Measurements from ENCODE around the gene SRSF12. TPM values are rescaled to one million over a fixed set of nuclear protein-coding genes. Genes with fewer than 3 reads are reported as not detected.

Gene SRSF12
- total and polyA plus RNA-seq, 2 donors (not counting 3 experiments of a cell fraction or from before 2014, with no cell fraction given) = 0.07 to 0.18 TPM

DNA sequence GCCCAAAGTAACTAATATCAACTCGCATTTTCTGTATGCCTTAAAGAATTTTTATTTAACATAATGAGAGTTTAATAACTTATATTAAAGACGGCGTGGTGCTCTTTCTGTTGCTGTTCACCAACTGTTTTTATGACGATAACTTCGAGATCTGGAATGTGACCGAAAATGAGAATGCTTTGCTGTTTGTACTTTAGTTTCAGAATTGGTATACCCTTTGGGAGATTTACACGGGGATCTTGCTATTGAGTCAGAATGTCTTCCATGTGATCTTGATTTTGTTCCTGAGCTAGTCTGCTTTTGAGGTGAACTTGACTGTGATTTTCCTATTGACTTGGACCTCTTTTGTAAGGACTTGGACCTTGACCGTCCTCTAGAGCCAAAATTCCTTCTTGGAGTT lies 19.4 kb downstream of the SRSF12 start:
- H3K79me2 ChIP-seq (ENCODE audit: control insufficient read depth, insufficient read depth, low read length) = no peaks in the 10 kb centered on the region
- no peak for DNase-seq (ENCODE audit: low read depth, low spot score)
- H3K27ac ChIP-seq (ENCODE audit: insufficient read depth, low read depth, low read length) = no peak overlapping the region
- no peak overlapping the region for H3K4me3 ChIP-seq (replicated peaks in 1 of 3; ENCODE audit: insufficient read depth in 1 of 3, low read depth in 1 of 3, low read length in 3 of 3)
- ChIA-PET POLR2A (no interaction called here), CTCF (interaction anchor here (1.6 to 1.9 kb wide), 2 partner anchors 10 to 116 kb away, joined by 4 to 7 read pairs; no protein-coding TSS in a partner anchor)
- no peaks in the 10 kb centered on the region for H4K20me1 ChIP-seq (replicated peaks; ENCODE audit: control insufficient read depth, extremely low read depth, insufficient read depth, low read length)
- intact Hi-C loops (cut with micrococcal nuclease) (no loop called here), dilution Hi-C loops (cut with MboI; ENCODE audit: extremely low pct_ligation_motif_present, low sequenced_read_pairs) (no loop called here)
- no peak overlapping the region for H3K9ac ChIP-seq (replicated peaks; ENCODE audit: extremely low read depth, insufficient read depth, low read length)
- H2AFZ ChIP-seq (ENCODE audit: low read depth, low read length) = no peak overlapping the region
- BruUV-seq (replicated peaks) = no TSS peak
- no peak for FAIRE-seq
- H3K27me3 ChIP-seq (ENCODE audit: control insufficient read depth in 2 of 2, insufficient read depth in 2 of 2, low read length in 2 of 2) = no peaks in the 10 kb centered on the region
- H3K4me2 ChIP-seq (ENCODE audit: insufficient read depth, low read length) = no peak overlapping the region
- H3K4me1 ChIP-seq (ENCODE audit: control insufficient read depth, extremely low read depth, insufficient read depth, low read length) = no peaks in the 10 kb centered on the region
- TF ChIP-seq EZH2 (IDR thresholded peaks at IDR 0.05; ENCODE audit: borderline replicate concordance, low read depth, low read length, severe bottlenecking) (no peak), FOS (IDR thresholded peaks at IDR 0.05; ENCODE audit: borderline replicate concordance, insufficient read depth, low read length) (no peak), MYC (IDR thresholded peaks at IDR 0.05; ENCODE audit: low read depth, low read length) (no peak), POLR2A (IDR thresholded peaks at IDR 0.05; ENCODE audit: low read depth, low read length) (no peak), POLR2AphosphoS5 (IDR thresholded peaks at IDR 0.05; ENCODE audit: insufficient read depth, low read depth, low read length) (no peak), JUN (IDR thresholded peaks at IDR 0.05; ENCODE audit: borderline replicate concordance, insufficient read depth, insufficient read length, low read depth) (no peak), GATA2 (IDR thresholded peaks at IDR 0.05; ENCODE audit: insufficient read depth, insufficient read length, low read depth, low read length) (no peak)
- TF ChIP-seq, protein P1, sequence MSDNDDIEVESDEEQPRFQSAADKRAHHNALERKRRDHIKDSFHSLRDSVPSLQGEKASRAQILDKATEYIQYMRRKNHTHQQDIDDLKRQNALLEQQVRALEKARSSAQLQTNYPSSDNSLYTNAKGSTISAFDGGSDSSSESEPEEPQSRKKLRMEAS (IDR thresholded peaks at IDR 0.05; ENCODE audit: insufficient read depth, insufficient read length) = no peak
- TF ChIP-seq, protein P2, sequence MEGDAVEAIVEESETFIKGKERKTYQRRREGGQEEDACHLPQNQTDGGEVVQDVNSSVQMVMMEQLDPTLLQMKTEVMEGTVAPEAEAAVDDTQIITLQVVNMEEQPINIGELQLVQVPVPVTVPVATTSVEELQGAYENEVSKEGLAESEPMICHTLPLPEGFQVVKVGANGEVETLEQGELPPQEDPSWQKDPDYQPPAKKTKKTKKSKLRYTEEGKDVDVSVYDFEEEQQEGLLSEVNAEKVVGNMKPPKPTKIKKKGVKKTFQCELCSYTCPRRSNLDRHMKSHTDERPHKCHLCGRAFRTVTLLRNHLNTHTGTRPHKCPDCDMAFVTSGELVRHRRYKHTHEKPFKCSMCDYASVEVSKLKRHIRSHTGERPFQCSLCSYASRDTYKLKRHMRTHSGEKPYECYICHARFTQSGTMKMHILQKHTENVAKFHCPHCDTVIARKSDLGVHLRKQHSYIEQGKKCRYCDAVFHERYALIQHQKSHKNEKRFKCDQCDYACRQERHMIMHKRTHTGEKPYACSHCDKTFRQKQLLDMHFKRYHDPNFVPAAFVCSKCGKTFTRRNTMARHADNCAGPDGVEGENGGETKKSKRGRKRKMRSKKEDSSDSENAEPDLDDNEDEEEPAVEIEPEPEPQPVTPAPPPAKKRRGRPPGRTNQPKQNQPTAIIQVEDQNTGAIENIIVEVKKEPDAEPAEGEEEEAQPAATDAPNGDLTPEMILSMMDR (IDR thresholded peaks at IDR 0.05; ENCODE audit: extremely low read depth in 1 of 2, insufficient read depth in 1 of 2, low read depth in 1 of 2, low read length in 2 of 2) = no peak
- H3K9me3 ChIP-seq (replicated peaks; ENCODE audit: control insufficient read depth, insufficient read depth, low read length) = no peaks in the 10 kb centered on the region
- no peaks in the 10 kb centered on the region for H3K36me3 ChIP-seq (ENCODE audit: control insufficient read depth in 2 of 2, extremely low read depth in 1 of 2, insufficient read depth in 2 of 2, low read length in 2 of 2)
- no peaks in the 10 kb centered on the region for H3K9me1 ChIP-seq (replicated peaks; ENCODE audit: control insufficient read depth, extremely low read depth, insufficient read depth, low read length)

Data from endothelial cell of umbilical vein (primary cell).